Upper lobe of right lung (tissue), 1 donor: ENCODE data around the gene CDC20. TPM values are rescaled to one million over a fixed set of nuclear protein-coding genes. Genes with fewer than 3 reads are reported as not detected.

Source experiments
- ATAC-seq: fragments of 200-7000 bp; cut with Tn5 transposase; one replicate; pipeline ENCODE4 v1.9.1; 2020; ENCODE audit warnings: mild to moderate bottlenecking, moderate library complexity
- DNase-seq: peaks from one replicate; pipeline ENCODE4 v3.0.0-alpha.2; 2020
- H3K27ac ChIP-seq: fragments of 200-600 bp; one replicate; pipeline ENCODE4 v1.8.0; 2022
- H3K27me3 ChIP-seq: fragments of 200-600 bp; one replicate; pipeline ENCODE4 v1.8.0; 2022; ENCODE audit warnings: mild to moderate bottlenecking
- H3K36me3 ChIP-seq: fragments of 200-600 bp; one replicate; pipeline ENCODE4 v1.8.0; 2022
- H3K4me1 ChIP-seq: fragments of 200-600 bp; one replicate; pipeline ENCODE4 v1.8.0; 2022
- H3K4me3 ChIP-seq: fragments of 200-600 bp; one replicate; pipeline ENCODE4 v1.8.0; 2022; ENCODE audit warnings: mild to moderate bottlenecking
- H3K9me3 ChIP-seq: fragments of 200-600 bp; one replicate; pipeline ENCODE4 v1.8.0; 2022
- intact Hi-C: fragments of 100-400 bp; cut with DNase I; formaldehyde crosslinking; loops from one replicate; pipeline ENCODE4 v1.11.0; 2022
- total RNA-seq: library from RNA; stranded (reverse); fragmentation: NEBNext Ultra II Directional; extraction: Animal tissue kit (Norgen Biotek cat#: 25700); gene quantifications from one replicate; pipeline ENCODE4 v1.2.1, GENCODE V29; 2021
- TF ChIP-seq, protein P1 (sequence below): fragments of 200-600 bp; IDR thresholded peaks from one replicate; pipeline ENCODE4 v1.8.0; 2022; ENCODE audit warnings: antibody characterized with exemption
- donor health status: DM: no; HTN: yes; CAD: no; lungs with severe emphysema.

The CDC20 gene
- total RNA-seq, 1 donor from 2014 or later, result 1.8 TPM

DNA sequence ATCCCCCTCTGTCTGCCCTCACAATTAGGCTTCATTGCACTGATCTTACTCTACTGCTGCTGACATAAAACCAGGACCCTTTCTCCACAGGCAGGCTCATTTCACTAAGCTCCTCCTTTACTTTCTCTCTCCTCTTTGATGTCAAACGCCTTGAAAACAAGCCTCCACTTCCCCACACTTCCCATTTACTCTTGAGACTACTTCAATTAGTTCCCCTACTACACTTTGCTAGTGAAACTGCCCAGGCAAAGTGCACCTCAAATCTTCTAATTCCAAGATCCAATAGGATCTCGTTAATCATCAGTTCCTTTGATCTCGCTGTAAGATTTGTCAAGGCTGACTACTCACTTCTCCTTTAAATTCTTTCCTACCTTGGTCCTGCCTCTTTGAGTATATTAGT, 5.9 kb upstream of the CDC20 start:
- no peak for DNase-seq
- Histone ChIP-seq H3K27ac (no peak overlapping the region), H3K9me3 (no peaks in the 10 kb centered on the region), H3K27me3 (no peaks in the 10 kb centered on the region), H3K4me3 (no peak overlapping the region), H3K36me3 (no peaks in the 10 kb centered on the region), H3K4me1 (peaks cover 5% of the 10 kb centered on the region)
- TF ChIP-seq, protein P1, sequence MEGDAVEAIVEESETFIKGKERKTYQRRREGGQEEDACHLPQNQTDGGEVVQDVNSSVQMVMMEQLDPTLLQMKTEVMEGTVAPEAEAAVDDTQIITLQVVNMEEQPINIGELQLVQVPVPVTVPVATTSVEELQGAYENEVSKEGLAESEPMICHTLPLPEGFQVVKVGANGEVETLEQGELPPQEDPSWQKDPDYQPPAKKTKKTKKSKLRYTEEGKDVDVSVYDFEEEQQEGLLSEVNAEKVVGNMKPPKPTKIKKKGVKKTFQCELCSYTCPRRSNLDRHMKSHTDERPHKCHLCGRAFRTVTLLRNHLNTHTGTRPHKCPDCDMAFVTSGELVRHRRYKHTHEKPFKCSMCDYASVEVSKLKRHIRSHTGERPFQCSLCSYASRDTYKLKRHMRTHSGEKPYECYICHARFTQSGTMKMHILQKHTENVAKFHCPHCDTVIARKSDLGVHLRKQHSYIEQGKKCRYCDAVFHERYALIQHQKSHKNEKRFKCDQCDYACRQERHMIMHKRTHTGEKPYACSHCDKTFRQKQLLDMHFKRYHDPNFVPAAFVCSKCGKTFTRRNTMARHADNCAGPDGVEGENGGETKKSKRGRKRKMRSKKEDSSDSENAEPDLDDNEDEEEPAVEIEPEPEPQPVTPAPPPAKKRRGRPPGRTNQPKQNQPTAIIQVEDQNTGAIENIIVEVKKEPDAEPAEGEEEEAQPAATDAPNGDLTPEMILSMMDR, result no peak
- no peak for ATAC-seq
- intact Hi-C loops, result loop anchor here (10.0 kb wide), 1 partner anchor 118 kb away; no protein-coding TSS in a partner anchor

DNA sequence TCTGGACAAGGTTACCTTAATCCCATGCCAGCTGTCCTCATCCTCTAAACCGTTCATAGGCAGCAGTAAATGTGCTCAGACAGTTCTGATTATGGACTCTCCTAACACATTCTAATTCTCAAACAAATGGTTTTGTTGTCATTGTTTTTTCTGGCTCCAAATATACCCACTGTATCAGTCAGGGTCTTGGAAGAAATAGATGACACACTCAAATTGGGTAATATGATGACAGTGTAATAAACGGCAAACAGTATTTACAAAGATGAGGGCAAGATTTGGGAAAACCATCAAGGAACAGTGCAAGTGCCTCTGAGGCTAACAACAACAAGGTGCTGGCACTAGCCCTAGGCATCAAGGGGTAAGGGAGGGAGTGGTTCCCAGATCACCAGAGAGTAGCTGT, 4.3 kb upstream of the CDC20 start:
- Histone ChIP-seq H3K36me3 (no peaks in the 10 kb centered on the region), H3K27me3 (no peaks in the 10 kb centered on the region), H3K4me3 (no peak overlapping the region), H3K27ac (no peak overlapping the region), H3K4me1 (peaks cover 6% of the 10 kb centered on the region), H3K9me3 (no peaks in the 10 kb centered on the region)
- DNase-seq (no peak), ATAC-seq (no peak)
- intact Hi-C loops, result loop anchor here (10.0 kb wide), 1 partner anchor 120 kb away; no protein-coding TSS in a partner anchor
- TF ChIP-seq, protein P1, result no peak

DNA sequence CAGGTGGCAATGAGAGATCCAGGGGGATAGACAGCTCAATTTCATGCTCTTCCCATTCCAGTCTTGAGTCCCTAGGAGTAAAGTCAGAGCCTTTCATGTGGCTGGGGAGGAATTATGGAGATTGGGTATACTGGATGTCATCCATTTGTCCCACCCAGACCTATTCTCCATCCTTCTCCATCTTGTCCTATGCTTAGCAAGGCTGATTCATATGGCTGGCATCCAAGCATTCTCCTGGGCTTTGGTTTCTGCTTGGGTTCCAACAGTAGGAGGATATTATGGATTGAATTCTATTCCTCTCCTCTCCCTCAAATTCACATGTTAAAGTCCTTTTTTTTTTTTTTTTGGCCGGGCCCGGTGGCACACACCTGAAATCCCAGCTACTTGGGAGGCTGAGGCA, 3.8 kb upstream of the CDC20 start:
- TF ChIP-seq, protein P1, result no peak
- ATAC-seq, result no peak
- Histone ChIP-seq H3K27me3 (no peaks in the 10 kb centered on the region), H3K4me1 (peaks cover 6% of the 10 kb centered on the region), H3K9me3 (no peaks in the 10 kb centered on the region), H3K36me3 (no peaks in the 10 kb centered on the region), H3K4me3 (no peak overlapping the region), H3K27ac (no peak overlapping the region)
- intact Hi-C loops, result loop anchor here (10.0 kb wide), 1 partner anchor 120 kb away; no protein-coding TSS in a partner anchor
- no peak for DNase-seq

DNA sequence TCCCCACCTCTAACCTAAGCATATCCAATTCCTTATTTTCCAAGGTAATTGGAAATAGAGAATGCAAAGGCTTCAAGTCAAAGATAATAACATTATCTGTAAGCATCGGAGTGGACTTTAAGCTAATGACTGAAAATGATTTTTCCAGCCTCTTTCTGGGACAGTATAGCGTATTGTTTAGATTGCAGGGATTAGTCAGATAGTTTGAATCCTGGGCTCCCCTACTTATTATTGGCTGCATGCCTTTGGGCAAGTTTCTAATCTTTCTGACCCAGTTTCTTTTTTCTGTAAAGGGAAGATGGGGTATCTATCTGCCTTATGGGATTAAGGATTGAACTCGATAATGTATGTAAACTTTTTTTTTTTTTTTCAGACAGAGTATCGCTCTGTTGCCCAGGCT, 1.5 kb upstream of the CDC20 start:
- no peaks in the 10 kb centered on the region for H3K27me3 ChIP-seq
- intact Hi-C loops, result loop anchor here (10.0 kb wide), 1 partner anchor 122 kb away; no protein-coding TSS in a partner anchor

DNA sequence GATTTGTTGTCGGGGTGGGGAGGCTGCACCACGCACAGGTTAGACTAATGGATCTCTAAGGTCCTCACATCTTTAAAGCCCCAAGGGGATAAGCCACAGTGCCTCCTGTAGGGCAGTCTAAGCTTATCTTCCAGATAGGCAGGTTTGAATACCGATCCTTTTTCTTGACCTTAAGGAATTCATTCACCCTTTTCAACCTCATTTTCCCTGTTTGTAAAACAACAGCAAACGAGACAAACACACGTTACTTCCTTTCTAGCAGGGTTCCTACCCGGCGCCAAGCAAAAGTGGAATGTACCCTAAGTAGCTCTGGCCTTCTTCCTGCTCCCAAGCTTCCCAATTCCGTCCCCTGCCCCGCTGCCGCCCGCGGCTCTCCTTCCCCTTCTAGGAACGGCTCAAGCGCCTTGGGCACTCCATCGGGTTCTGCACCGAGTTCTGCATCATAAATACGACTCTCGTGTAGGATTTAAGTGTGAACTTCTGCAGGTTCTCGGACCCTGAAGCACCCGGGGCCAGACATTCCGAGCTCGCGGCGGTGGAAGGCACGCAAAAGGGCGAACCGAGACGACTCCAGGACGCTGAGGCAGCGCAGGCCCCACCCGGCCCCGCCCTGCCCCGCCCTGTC, 548 bp upstream of the CDC20 start:
- TF ChIP-seq, protein P1, result peak; percentile 47
- Histone ChIP-seq H3K4me1 (peaks cover 6% of the 10 kb centered on the region), H3K27me3 (no peaks in the 10 kb centered on the region), H3K4me3 (peak overlapping the region; percentile 81), H3K27ac (peak overlapping the region; percentile 94), H3K9me3 (no peaks in the 10 kb centered on the region), H3K36me3 (peaks cover 23% of the 10 kb centered on the region)
- peak; percentile 70 for ATAC-seq
- intact Hi-C loops, result loop anchor here (10.0 kb wide), 1 partner anchor 123 kb away; no protein-coding TSS in a partner anchor
- DNase-seq, result no peak

More for the DNA sequence above, 1.5 kb upstream of the CDC20 start:
- H3K9me3 ChIP-seq, result no peaks in the 10 kb centered on the region
- ATAC-seq, result no peak
- no peak overlapping the region for H3K27ac ChIP-seq
- no peak for DNase-seq
- no peak overlapping the region for H3K4me3 ChIP-seq
- peaks cover 13% of the 10 kb centered on the region for H3K36me3 ChIP-seq
- TF ChIP-seq, protein P1, result no peak
- H3K4me1 ChIP-seq, result peaks cover 6% of the 10 kb centered on the region
